ENCODE results near the gene RELN. TPM values are rescaled to one million over a fixed set of nuclear protein-coding genes. Genes with fewer than 3 reads are reported as not detected.
A peak's percentile ranks its signal among the peaks of the same experiment; 100 is the strongest.
"Not testable (repeated sequence)": the region's sequence is repeated elsewhere in the genome, so short reads cannot be mapped to it uniquely, and the experiment has no call there.

Gene RELN
- not detected for total RNA-seq

GRCh38 chr7:103989200-103989784 is at the start of gene RELN:
Gene RELN (minus strand): TSS chr7:103989658. CDS start chr7:103989356, 302 bp downstream.
- Mint-ChIP-seq H3K4me3 (peak within 1 kb of the TSS; percentile 59), H3K27ac (peak within 1 kb of the TSS; percentile 17), H3K9me3 (ENCODE audit: low read depth) (no peaks in the 10 kb centered on the region), H3K36me3 (no peaks in the 10 kb centered on the region), H3K4me1 (peaks cover 12% of the 10 kb centered on the region), H3K27me3 (peaks cover 60% of the 10 kb centered on the region)
- CTCF ChIA-PET, result no interaction called here
- ATAC-seq (no peak), DNase-seq (no peak)

DNA sequence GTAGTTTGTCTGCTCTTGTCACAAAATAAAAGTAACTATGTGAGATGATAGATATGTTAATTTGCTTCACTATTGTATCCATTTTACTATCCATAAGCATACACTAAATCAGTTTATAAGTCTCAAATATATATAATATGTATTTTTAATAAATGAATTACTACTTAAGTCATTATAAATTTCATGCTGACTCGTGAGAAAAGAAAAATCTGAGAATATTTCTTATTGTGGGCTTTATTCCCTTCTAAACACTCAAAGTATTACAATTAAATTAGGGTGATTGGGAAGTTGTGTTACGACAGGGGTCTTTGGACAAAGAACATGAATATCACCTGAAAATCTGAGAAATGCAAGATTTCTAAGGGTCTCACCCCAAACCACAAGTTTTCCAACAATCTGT is 48.7 kb upstream of the RELN start:
- H3K27me3 Mint-ChIP-seq, result peaks cover 12% of the 10 kb centered on the region
- no peaks in the 10 kb centered on the region for H3K4me1 Mint-ChIP-seq
- H3K4me3 Mint-ChIP-seq, result no peak overlapping the region
- ATAC-seq (no peak), DNase-seq (no peak)
- CTCF ChIA-PET, result no interaction called here
- H3K9me3 Mint-ChIP-seq (ENCODE audit: low read depth), result peaks cover 5% of the 10 kb centered on the region
- no peaks in the 10 kb centered on the region for H3K36me3 Mint-ChIP-seq
- no peak overlapping the region for H3K27ac Mint-ChIP-seq

DNA sequence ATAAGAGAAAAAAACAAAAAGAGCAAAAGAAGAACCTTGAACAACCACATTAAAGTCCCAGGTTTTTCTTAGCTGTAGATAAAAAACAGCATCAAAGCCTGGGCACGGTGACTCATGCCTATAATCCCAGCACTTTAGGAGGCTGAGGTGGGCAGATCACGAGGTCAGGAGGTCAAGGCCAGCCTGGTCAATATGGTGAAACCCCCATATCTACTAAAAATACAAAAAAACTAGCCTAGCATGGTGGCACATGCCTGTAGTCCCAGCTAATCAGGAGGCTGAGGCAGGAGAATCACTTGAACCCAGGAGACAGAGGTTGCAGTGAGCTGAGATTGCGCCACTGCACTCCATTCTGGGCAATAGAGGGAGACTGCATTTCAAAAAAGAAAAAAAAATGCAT is 47.4 kb upstream of the RELN start:
- H3K4me3 Mint-ChIP-seq; CTCF ChIA-PET; H3K36me3 Mint-ChIP-seq; DNase-seq; ATAC-seq; H3K9me3 Mint-ChIP-seq (ENCODE audit: low read depth); H3K4me1 Mint-ChIP-seq; H3K27me3 Mint-ChIP-seq; H3K27ac Mint-ChIP-seq: not testable (repeated sequence)

DNA sequence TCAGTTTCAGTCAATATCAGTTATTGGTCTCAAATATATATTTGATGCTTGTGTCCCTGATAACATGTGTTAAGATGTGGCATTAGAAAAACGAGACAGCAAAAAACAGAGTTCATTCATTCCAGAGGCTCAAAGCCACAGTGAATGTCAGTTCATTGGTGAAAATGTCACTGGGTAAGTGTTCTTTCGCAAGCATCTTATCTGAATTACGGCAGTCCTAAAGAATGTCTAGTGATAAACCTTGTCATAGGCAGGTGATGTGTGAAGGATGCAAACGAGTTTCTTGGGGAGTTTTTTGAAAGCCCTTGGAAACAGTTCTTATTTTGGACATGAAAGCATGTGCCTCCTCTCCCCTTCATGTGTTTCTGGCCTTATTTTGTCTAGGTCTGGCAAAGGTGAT is 45.9 kb upstream of the RELN start:
- Mint-ChIP-seq H3K9me3 (ENCODE audit: low read depth) (peaks cover 5% of the 10 kb centered on the region), H3K36me3 (no peaks in the 10 kb centered on the region), H3K4me3 (no peak overlapping the region), H3K4me1 (no peaks in the 10 kb centered on the region), H3K27me3 (peaks cover 5% of the 10 kb centered on the region), H3K27ac (no peak overlapping the region)
- DNase-seq (no peak), ATAC-seq (no peak)
- CTCF ChIA-PET, result no interaction called here

GRCh38 chr7:104034679-104035078 is 45.2 kb upstream of the RELN start:
- no peaks in the 10 kb centered on the region for H3K36me3 Mint-ChIP-seq
- peaks cover 5% of the 10 kb centered on the region for H3K9me3 Mint-ChIP-seq (ENCODE audit: low read depth)
- ATAC-seq, result no peak
- H3K27me3 Mint-ChIP-seq, result peaks cover 5% of the 10 kb centered on the region
- no peak overlapping the region for H3K4me3 Mint-ChIP-seq
- CTCF ChIA-PET, result no interaction called here
- DNase-seq, result no peak
- H3K27ac Mint-ChIP-seq, result no peak overlapping the region
- H3K4me1 Mint-ChIP-seq, result no peaks in the 10 kb centered on the region

DNA sequence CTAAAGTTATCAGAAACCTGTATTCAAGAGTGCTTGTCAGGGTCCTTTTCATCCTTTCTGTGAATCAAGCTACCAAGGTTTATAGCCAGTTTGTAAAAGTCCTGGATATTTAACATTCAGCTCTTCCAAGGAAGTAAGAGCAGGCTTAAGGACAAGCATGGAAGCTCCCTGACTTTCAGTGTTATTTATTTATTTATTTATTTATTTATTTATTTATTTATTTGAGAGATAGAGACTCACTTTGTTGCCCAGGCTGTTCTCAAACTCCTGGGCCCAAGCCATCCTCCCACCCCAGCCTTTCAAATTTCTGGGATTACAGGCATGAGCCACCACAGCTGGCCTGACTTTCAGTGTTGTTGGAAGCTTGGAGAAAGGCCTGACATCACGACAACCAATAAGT is 44.4 kb upstream of the RELN start:
- Mint-ChIP-seq H3K4me1 (no peaks in the 10 kb centered on the region), H3K36me3 (no peaks in the 10 kb centered on the region), H3K9me3 (ENCODE audit: low read depth) (peaks cover 5% of the 10 kb centered on the region), H3K4me3 (no peak overlapping the region), H3K27me3 (peaks cover 5% of the 10 kb centered on the region), H3K27ac (no peak overlapping the region)
- no peak for DNase-seq
- ATAC-seq, result no peak
- CTCF ChIA-PET, result no interaction called here

- Mint-ChIP-seq H3K4me1 (no peaks in the 10 kb centered on the region), H3K36me3 (no peaks in the 10 kb centered on the region), H3K27me3 (no peaks in the 10 kb centered on the region), H3K27ac (no peak overlapping the region), H3K9me3 (ENCODE audit: low read depth) (peaks cover 5% of the 10 kb centered on the region), H3K4me3 (no peak overlapping the region)
- DNase-seq, result no peak
- ATAC-seq, result no peak
- CTCF ChIA-PET, result no interaction called here
Observed at GRCh38 chr7:104032486-104032885, 43.0 kb upstream of the RELN start.

GRCh38 chr7:104029765-104030164 is 40.3 kb upstream of the RELN start:
- DNase-seq (no peak), ATAC-seq (no peak)
- H3K27me3 Mint-ChIP-seq, result no peaks in the 10 kb centered on the region
- no peaks in the 10 kb centered on the region for H3K36me3 Mint-ChIP-seq
- no peak overlapping the region for H3K4me3 Mint-ChIP-seq
- no peak overlapping the region for H3K27ac Mint-ChIP-seq
- no peaks in the 10 kb centered on the region for H3K4me1 Mint-ChIP-seq
- peaks cover 2% of the 10 kb centered on the region for H3K9me3 Mint-ChIP-seq (ENCODE audit: low read depth)
- CTCF ChIA-PET, result no interaction called here

DNA sequence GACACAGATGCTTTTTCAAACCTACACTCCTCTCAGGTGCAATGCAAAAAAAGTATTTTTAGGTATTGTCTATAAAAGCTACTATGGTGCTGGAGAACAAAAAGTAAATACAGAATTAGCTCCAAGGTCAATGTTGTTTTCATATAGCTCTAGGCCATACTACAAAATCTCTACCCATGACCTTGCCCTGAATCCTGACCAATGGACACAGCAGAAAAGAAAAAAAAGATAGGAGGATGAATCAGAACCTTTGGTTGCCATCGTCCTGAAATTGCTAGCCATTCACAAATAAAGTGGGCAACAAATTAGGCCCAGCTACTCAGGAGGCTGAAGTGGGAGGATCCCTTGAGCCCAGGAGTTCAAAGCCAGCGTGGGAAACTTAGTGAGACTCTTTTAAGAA is 35.2 kb upstream of the RELN start:
- no peak for DNase-seq

DNA sequence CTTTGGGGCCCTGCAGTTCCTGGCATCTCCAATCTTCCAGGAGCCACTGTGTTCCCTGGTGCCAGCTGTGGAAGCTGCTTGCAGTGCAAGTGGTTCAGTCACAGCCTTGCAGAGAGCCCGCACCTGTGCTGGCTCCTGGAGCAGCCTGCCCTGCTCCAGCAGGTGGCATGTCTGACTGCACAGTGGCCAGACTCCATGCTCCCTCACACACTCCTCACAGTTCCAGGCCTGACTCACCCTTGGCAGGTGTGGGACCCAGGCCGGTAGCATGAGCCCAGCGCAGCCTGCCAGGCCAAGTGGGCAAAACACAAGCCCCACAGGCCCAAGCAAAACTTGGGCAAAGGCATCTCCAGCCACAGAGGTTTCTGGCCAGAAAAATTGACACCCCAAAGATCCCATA is 33.6 kb upstream of the RELN start:
- ATAC-seq (no peak), DNase-seq (no peak)
- Mint-ChIP-seq H3K9me3 (ENCODE audit: low read depth) (no peaks in the 10 kb centered on the region), H3K4me1 (no peaks in the 10 kb centered on the region), H3K27me3 (no peaks in the 10 kb centered on the region), H3K36me3 (no peaks in the 10 kb centered on the region), H3K27ac (no peak overlapping the region), H3K4me3 (no peak overlapping the region)
- CTCF ChIA-PET, result no interaction called here

More for the DNA sequence above, 35.2 kb upstream of the RELN start:
- CTCF ChIA-PET, result no interaction called here
- Mint-ChIP-seq H3K27me3 (no peaks in the 10 kb centered on the region), H3K27ac (no peak overlapping the region), H3K4me3 (no peak overlapping the region), H3K4me1 (no peaks in the 10 kb centered on the region), H3K36me3 (no peaks in the 10 kb centered on the region), H3K9me3 (ENCODE audit: low read depth) (no peaks in the 10 kb centered on the region)
- no peak for ATAC-seq

- DNase-seq (no peak), ATAC-seq (no peak)
- Mint-ChIP-seq H3K4me1 (no peaks in the 10 kb centered on the region), H3K27ac (no peak overlapping the region), H3K27me3 (no peaks in the 10 kb centered on the region), H3K9me3 (ENCODE audit: low read depth) (no peaks in the 10 kb centered on the region), H3K4me3 (no peak overlapping the region), H3K36me3 (no peaks in the 10 kb centered on the region)
- CTCF ChIA-PET, result no interaction called here
Observed at GRCh38 chr7:104018425-104018824, 29.0 kb upstream of the RELN start.

- CTCF ChIA-PET, result no interaction called here
- Mint-ChIP-seq H3K36me3 (no peaks in the 10 kb centered on the region), H3K27ac (no peak overlapping the region), H3K9me3 (ENCODE audit: low read depth) (no peaks in the 10 kb centered on the region), H3K4me3 (no peak overlapping the region), H3K27me3 (no peaks in the 10 kb centered on the region), H3K4me1 (no peaks in the 10 kb centered on the region)
- ATAC-seq (no peak), DNase-seq (no peak)
Observed at GRCh38 chr7:104017001-104017400, 27.5 kb upstream of the RELN start.

- Mint-ChIP-seq H3K36me3 (no peaks in the 10 kb centered on the region), H3K4me3 (no peak overlapping the region), H3K4me1 (no peaks in the 10 kb centered on the region), H3K27ac (no peak overlapping the region), H3K9me3 (ENCODE audit: low read depth) (no peaks in the 10 kb centered on the region), H3K27me3 (no peaks in the 10 kb centered on the region)
- CTCF ChIA-PET, result no interaction called here
- no peak for DNase-seq
- no peak for ATAC-seq
Observed at GRCh38 chr7:104012835-104013234, 23.4 kb upstream of the RELN start.

- no peaks in the 10 kb centered on the region for H3K27me3 Mint-ChIP-seq
- CTCF ChIA-PET, result no interaction called here
- no peak overlapping the region for H3K27ac Mint-ChIP-seq
- H3K9me3 Mint-ChIP-seq (ENCODE audit: low read depth), result no peaks in the 10 kb centered on the region
- no peak for DNase-seq
- no peaks in the 10 kb centered on the region for H3K36me3 Mint-ChIP-seq
- H3K4me1 Mint-ChIP-seq, result no peaks in the 10 kb centered on the region
- no peak for ATAC-seq
- H3K4me3 Mint-ChIP-seq, result no peak overlapping the region
Observed at GRCh38 chr7:104011829-104012228, 22.4 kb upstream of the RELN start.

Measured in activated CD8-positive, alpha-beta memory T cell treated with anti-CD3 and anti-CD28 coated beads, Interleukin-2, amount 10 ng/mL, durations not matched to agents 7 days and 5 days (primary cell).